Hepatocyte (in vitro differentiated cells): Measurements from ENCODE around the gene AP4E1. TPM values are rescaled to one million over a fixed set of nuclear protein-coding genes. Genes with fewer than 3 reads are reported as not detected.

Experiments used
- DNase-seq: peaks from one replicate; pipeline ENCODE4 v3.0.0-alpha.2; 2016; ENCODE audit warnings: low spot score
- H2AFZ ChIP-seq: fragments of 200-600 bp; sonication (generic); 2 replicates; pipeline ENCODE4 v1.6.0; 2016; ENCODE audit warnings: antibody characterized with exemption, mild to moderate bottlenecking
- H3K27ac ChIP-seq: fragments of 200-600 bp; sonication (generic); 2 replicates; pipeline ENCODE4 v1.5.1; 2016; ENCODE audit warnings: mild to moderate bottlenecking
- H3K27me3 ChIP-seq: fragments of 200-600 bp; sonication (generic); 2 replicates; pipeline ENCODE4 v1.6.1; 2016
- H3K36me3 ChIP-seq: fragments of 200-600 bp; sonication (generic); replicated peaks from 2 replicates; pipeline ENCODE4 v1.5.1; 2016; ENCODE audit warnings: low read depth; ENCODE audit not compliant: insufficient read depth
- H3K4me1 ChIP-seq: fragments of 200-600 bp; sonication (generic); 2 replicates; pipeline ENCODE4 v1.5.1; 2016; ENCODE audit warnings: mild to moderate bottlenecking, moderate library complexity; ENCODE audit not compliant: insufficient read depth
- H3K4me2 ChIP-seq: fragments of 200-600 bp; sonication (generic); 2 replicates; pipeline ENCODE4 v1.6.0; 2016
- H3K4me3 ChIP-seq: fragments of 200-600 bp; sonication (generic); 2 replicates; pipeline ENCODE4 v1.5.1; 2016; ENCODE audit warnings: mild to moderate bottlenecking
- H3K79me2 ChIP-seq: fragments of 200-600 bp; sonication (generic); 2 replicates; pipeline ENCODE4 v1.6.0; 2017; ENCODE audit warnings: mild to moderate bottlenecking
- H3K9me2 ChIP-seq: fragments of 200-600 bp; sonication (generic); replicated peaks from 2 replicates; pipeline ENCODE4 v1.6.0; 2017; ENCODE audit warnings: mild to moderate bottlenecking; ENCODE audit not compliant: insufficient read depth
- H3K9me3 ChIP-seq: fragments of 200-600 bp; sonication (generic); 2 replicates; pipeline ENCODE4 v1.5.1; 2016; ENCODE audit warnings: low read depth, mild to moderate bottlenecking
- H4K20me1 ChIP-seq: fragments of 200-600 bp; sonication (generic); 2 replicates; pipeline ENCODE4 v1.6.0; 2016; ENCODE audit warnings: mild to moderate bottlenecking; ENCODE audit not compliant: insufficient read depth, poor library complexity, severe bottlenecking
- CTCF ChIP-seq: fragments of 200-600 bp; sonication (generic); IDR thresholded peaks from 2 replicates; pipeline ENCODE4 v1.5.1; 2016; ENCODE audit warnings: antibody characterized with exemption, mild to moderate bottlenecking; ENCODE audit not compliant: poor library complexity
- EZH2 ChIP-seq: fragments of 200-600 bp; sonication (generic); IDR thresholded peaks from 2 replicates; pipeline ENCODE4 v1.6.1; 2016; ENCODE audit warnings: antibody characterized with exemption, mild to moderate bottlenecking, borderline replicate concordance
- EZH2phosphoT487 ChIP-seq: fragments of 200-600 bp; sonication (generic); IDR thresholded peaks from one replicate; pipeline ENCODE4 v1.6.1; 2018; ENCODE audit warnings: antibody characterized with exemption, mild to moderate bottlenecking, low read depth, moderate library complexity; ENCODE audit not compliant: unreplicated experiment, severe bottlenecking
- WGBS: methylation state at CpG from one replicate; pipeline ENCODE4 v1.1.6; 2016; ENCODE audit warnings: low lambda C conversion rate; ENCODE audit errors: missing lambda C conversion rate; 5-methylcytosine and 5-hydroxymethylcytosine counted together
- polyA plus RNA-seq: library from polyadenylated mRNA; unstranded; fragments of >200 nt; fragmentation: Nextera tagmentation; extraction: Ambion mirVana; gene quantifications from 2 replicates; pipeline ENCODE4 v1.2.1, GENCODE V29; 2016
- total RNA-seq: library from RNA; depleted of rRNA; stranded (reverse); fragments of >200 nt; gene quantifications from 2 replicates; pipeline ENCODE4 v1.2.3, GENCODE V29; 2014

Gene AP4E1
- total and polyA plus RNA-seq, 2 experiments from 2014 or later, result 1.4 to 12.4 TPM

DNA sequence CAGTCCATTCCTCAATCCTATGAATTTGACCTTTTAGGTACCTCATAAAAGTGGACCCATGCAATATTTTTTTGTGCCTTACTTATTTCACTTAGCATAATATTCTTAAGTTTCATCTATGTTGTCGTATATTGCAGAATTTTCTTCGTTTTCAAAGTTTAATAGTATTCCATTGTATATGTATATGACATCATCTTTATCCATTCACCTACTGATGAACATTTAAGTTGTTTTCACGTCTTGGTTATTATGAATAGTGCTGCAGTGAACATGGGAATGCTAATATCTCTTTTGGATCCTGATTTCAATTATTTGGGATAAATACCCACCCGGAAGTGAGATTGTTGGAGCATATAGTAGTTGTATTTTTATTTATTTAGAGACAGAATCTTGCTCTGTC is 65.1 kb downstream of the AP4E1 start:
- Histone ChIP-seq H3K9me2 (no peaks in the 10 kb centered on the region), H3K27me3 (no peaks in the 10 kb centered on the region), H3K27ac (no peak overlapping the region), H2AFZ (no peak overlapping the region), H3K36me3 (no peaks in the 10 kb centered on the region), H3K4me1 (no peaks in the 10 kb centered on the region), H4K20me1 (no peaks in the 10 kb centered on the region), H3K4me2 (no peak overlapping the region), H3K9me3 (peaks cover 14% of the 10 kb centered on the region), H3K79me2 (no peaks in the 10 kb centered on the region), H3K4me3 (no peak overlapping the region)
- no peak for DNase-seq
- 88% methylated on average over 4 of the region's 4 CpGs for WGBS
- TF ChIP-seq EZH2phosphoT487, result no peak
- TF ChIP-seq EZH2, result no peak
- TF ChIP-seq CTCF, result no peak

- Histone ChIP-seq H2AFZ (no peak overlapping the region), H3K27me3 (no peaks in the 10 kb centered on the region), H3K79me2 (no peaks in the 10 kb centered on the region), H3K27ac (no peak overlapping the region), H4K20me1 (no peaks in the 10 kb centered on the region), H3K4me2 (no peak overlapping the region), H3K9me2 (no peaks in the 10 kb centered on the region), H3K36me3 (no peaks in the 10 kb centered on the region), H3K4me3 (no peak overlapping the region), H3K4me1 (no peaks in the 10 kb centered on the region), H3K9me3 (no peaks in the 10 kb centered on the region)
- TF ChIP-seq EZH2phosphoT487, result no peak
- TF ChIP-seq CTCF, result no peak
- TF ChIP-seq EZH2, result no peak
- 95% methylated on average over 2 of the region's 2 CpGs for WGBS
- no peak for DNase-seq
These were observed 68.7 kb downstream of the AP4E1 start for GRCh38 chr15:50977162-50977561.

DNA sequence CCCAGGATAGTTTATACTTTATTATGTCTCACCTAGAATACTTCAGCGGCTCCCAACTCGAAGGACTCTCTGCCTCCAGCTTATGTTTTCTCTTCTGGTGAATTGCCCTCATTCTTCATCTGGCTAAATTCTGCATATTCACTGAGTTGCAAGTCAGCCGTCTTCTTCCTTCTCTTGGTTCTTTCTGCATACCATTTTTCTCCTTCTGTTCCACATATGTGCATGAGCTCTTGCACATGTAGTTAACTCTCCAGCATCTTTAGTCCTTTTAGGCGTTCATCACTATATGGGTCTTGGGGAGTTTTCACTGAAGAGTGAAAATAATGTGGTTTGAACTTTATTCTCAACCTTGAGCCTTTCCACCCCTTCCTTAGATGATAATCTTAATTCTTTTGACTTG is 70.1 kb downstream of the AP4E1 start:
- Histone ChIP-seq H3K36me3 (no peaks in the 10 kb centered on the region), H2AFZ (no peak overlapping the region), H3K4me1 (no peaks in the 10 kb centered on the region), H3K27me3 (no peaks in the 10 kb centered on the region), H3K4me3 (no peak overlapping the region), H4K20me1 (no peaks in the 10 kb centered on the region), H3K9me3 (no peaks in the 10 kb centered on the region), H3K9me2 (no peaks in the 10 kb centered on the region), H3K27ac (no peak overlapping the region), H3K79me2 (no peaks in the 10 kb centered on the region), H3K4me2 (no peak overlapping the region)
- no peak for DNase-seq
- 95% methylated on average over 4 of the region's 4 CpGs for WGBS
- TF ChIP-seq EZH2phosphoT487 (no peak), CTCF (no peak), EZH2 (no peak)

DNA sequence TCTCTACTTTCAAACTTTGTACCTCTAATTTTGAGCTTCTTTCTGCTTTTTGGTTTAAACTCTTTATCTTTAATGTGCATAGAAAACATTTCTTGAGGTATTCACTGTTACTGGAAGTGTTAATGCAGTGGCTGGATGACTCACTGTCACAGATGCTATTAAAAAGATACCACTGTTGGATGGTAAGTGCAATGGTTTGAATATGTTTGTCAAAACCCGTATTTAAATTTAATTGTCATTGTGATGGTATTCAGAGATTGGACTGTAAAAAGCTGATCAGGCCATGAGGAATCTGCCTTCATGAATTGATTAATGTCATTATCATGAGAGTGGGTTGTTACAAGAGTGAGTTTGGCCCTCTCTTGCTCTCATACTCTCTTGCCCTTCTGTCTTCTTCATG is 70.6 kb downstream of the AP4E1 start:
- TF ChIP-seq EZH2, result no peak
- TF ChIP-seq CTCF, result no peak
- TF ChIP-seq EZH2phosphoT487, result no peak
- no peaks in the 10 kb centered on the region for H3K4me1 ChIP-seq
- no peaks in the 10 kb centered on the region for H3K9me2 ChIP-seq
- H3K79me2 ChIP-seq, result no peaks in the 10 kb centered on the region
- H3K4me3 ChIP-seq, result no peak overlapping the region
- H3K4me2 ChIP-seq, result no peak overlapping the region
- no peaks in the 10 kb centered on the region for H3K27me3 ChIP-seq
- no peak overlapping the region for H3K27ac ChIP-seq
- WGBS, result 76% methylated on average over 1 of the region's 1 CpG
- H3K9me3 ChIP-seq, result no peaks in the 10 kb centered on the region
- H4K20me1 ChIP-seq, result no peaks in the 10 kb centered on the region
- no peaks in the 10 kb centered on the region for H3K36me3 ChIP-seq
- no peak for DNase-seq
- H2AFZ ChIP-seq, result no peak overlapping the region
